Neural cell (in vitro differentiated cells): ENCODE measurements around the gene NLRC5.

Source experiments
- EP300 ChIP-seq: fragments of 450-650 bp; conservative IDR thresholded peaks from 2 replicates; pipeline ENCODE4 v1.6.1; 2014; ENCODE audit warnings: antibody characterized with exemption, mild to moderate bottlenecking, moderate library complexity; ENCODE audit not compliant: poor library complexity, severe bottlenecking
- EZH2 ChIP-seq: fragments of 200-600, 300-800 bp; shearing (Covaris generic), sonication (generic); IDR thresholded peaks from 2 replicates; pipeline ENCODE4 v1.6.1; 2014; ENCODE audit warnings: antibody characterized with exemption, low read length, borderline replicate concordance, mild to moderate bottlenecking; ENCODE audit not compliant: insufficient read depth, poor library complexity, severe bottlenecking
- POLR2AphosphoS5 ChIP-seq: IDR thresholded peaks from 2 replicates; pipeline ENCODE4 v1.6.1; 2012
- RAD21 ChIP-seq: fragments of 450-650 bp; conservative IDR thresholded peaks from 2 replicates; pipeline ENCODE4 v1.6.1; 2014; ENCODE audit warnings: antibody characterized with exemption, mild to moderate bottlenecking, moderate library complexity
- TF ChIP-seq, protein P1 (sequence below): fragments of 450-650 bp; IDR thresholded peaks from 2 replicates; pipeline ENCODE4 v1.5.1; 2014; ENCODE audit warnings: antibody characterized with exemption, mild to moderate bottlenecking, moderate library complexity; ENCODE audit not compliant: poor library complexity, severe bottlenecking

DNA sequence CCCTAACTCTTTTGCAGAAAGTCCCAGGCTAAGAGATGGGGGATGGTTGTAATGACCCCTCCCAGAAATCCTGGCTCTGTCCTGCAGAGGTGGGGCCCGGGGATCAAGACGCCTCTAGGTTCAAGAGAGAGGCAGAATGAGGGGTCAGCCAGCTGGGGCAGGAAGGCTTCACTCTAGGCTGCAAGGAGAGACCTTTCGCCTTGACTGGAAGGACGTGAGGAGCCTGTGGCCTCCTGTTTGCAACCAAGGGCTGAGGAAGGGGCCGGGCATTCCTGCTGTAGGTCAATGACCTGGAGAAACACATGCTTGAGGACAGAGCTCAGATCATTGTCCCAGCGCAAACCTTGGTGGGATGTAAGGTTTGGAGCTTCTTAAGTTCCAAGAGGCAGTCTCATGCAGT lies 36.4 kb upstream of the NLRC5 start:
- TF ChIP-seq EZH2 (no peak), RAD21 (no peak), EP300 (no peak), POLR2AphosphoS5 (no peak)
- TF ChIP-seq, protein P1, sequence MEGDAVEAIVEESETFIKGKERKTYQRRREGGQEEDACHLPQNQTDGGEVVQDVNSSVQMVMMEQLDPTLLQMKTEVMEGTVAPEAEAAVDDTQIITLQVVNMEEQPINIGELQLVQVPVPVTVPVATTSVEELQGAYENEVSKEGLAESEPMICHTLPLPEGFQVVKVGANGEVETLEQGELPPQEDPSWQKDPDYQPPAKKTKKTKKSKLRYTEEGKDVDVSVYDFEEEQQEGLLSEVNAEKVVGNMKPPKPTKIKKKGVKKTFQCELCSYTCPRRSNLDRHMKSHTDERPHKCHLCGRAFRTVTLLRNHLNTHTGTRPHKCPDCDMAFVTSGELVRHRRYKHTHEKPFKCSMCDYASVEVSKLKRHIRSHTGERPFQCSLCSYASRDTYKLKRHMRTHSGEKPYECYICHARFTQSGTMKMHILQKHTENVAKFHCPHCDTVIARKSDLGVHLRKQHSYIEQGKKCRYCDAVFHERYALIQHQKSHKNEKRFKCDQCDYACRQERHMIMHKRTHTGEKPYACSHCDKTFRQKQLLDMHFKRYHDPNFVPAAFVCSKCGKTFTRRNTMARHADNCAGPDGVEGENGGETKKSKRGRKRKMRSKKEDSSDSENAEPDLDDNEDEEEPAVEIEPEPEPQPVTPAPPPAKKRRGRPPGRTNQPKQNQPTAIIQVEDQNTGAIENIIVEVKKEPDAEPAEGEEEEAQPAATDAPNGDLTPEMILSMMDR, result no peak
